ENCODE results near the gene CXCR6. TPM values are rescaled to one million over a fixed set of nuclear protein-coding genes. Genes with fewer than 3 reads are reported as not detected.

Gene CXCR6
- total and polyA plus RNA-seq, 2 experiments from 2014 or later = not detected

DNA sequence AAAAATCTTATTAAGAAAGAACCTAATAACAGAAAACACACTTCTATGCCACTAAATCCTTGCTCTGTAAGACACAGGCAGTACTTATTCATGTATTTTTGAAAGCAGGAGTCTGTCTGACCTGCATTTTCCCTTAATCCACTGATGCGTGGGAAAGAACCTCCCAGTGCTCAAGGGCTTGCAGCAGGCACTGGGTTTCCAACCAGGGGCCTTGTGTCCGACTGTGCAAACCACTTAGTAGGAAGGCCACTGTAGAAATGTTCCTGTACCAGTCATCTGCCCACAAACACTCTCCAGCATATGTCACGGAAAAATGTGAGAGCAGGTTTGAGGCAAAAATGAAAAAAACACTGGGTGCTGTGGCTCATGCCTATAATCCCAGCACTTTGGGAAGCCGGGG lies 12.4 kb downstream of the CXCR6 start:
- Histone ChIP-seq H2AFZ (no peak overlapping the region), H3K9ac (no peak overlapping the region), H4K20me1 (ENCODE audit: insufficient read depth) (no peaks in the 10 kb centered on the region), H3K36me3 (ENCODE audit: low read depth) (peaks cover 3% of the 10 kb centered on the region; the same call in 1 of the 2 replicates), H3K4me2 (ENCODE audit: unreplicated experiment) (no peak overlapping the region), H3K27me3 (replicated peaks; ENCODE audit: insufficient read depth) (no peaks in the 10 kb centered on the region), H3K9me2 (ENCODE audit: insufficient read depth) (no peaks in the 10 kb centered on the region), H3K4me1 (ENCODE audit: insufficient read depth) (peaks cover 13% of the 10 kb centered on the region), H3F3A (ENCODE audit: insufficient read depth) (peaks cover 16% of the 10 kb centered on the region; the same call in 1 of the 2 replicates), H3K9me3 (ENCODE audit: low read depth) (no peaks in the 10 kb centered on the region), H3K4me3 (no peak overlapping the region), H3K79me2 (ENCODE audit: insufficient read depth) (no peaks in the 10 kb centered on the region), H3K27ac (no peak overlapping the region)
- 83 to 93% methylated on average over 4 of the region's 4 CpGs for WGBS, 2 experiments (ENCODE audit: low coverage in 1 of 2, low lambda C conversion rate in 2 of 2, missing lambda C conversion rate in 2 of 2)
- TF ChIP-seq EZH2 (IDR thresholded peaks at IDR 0.05; ENCODE audit: insufficient read depth, poor library complexity, severe bottlenecking) (no peak), EZH2phosphoT487 (IDR thresholded peaks at IDR 0.05; ENCODE audit: insufficient read depth, low read depth) (no peak)
- no peak for DNase-seq
- in situ Hi-C loops (cut with MboI) = no loop called here

DNA sequence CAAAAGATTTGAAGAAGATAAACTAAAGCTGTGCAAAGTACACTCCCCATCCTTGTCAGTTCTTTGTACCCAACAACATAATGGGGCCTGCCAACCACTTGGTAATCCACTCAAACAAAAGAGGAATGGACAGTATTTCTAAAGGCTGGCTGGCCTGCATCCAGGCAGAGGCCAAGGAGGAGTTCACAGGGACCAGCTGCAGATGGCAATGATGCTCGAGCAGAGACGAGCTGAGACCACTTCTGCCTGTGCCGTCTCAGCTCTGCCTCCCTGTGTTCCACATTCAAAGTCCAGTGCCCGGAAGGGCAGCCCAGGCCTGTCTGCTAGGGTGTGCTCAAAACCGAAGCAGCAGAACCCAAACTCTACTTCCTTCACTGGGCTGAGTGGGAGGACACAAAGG lies 14.3 kb downstream of the CXCR6 start:
- no peaks in the 10 kb centered on the region for H4K20me1 ChIP-seq (ENCODE audit: insufficient read depth)
- H3F3A ChIP-seq (ENCODE audit: insufficient read depth) = peaks cover 16% of the 10 kb centered on the region; the same call in 1 of the 2 replicates
- H3K36me3 ChIP-seq (ENCODE audit: low read depth) = peaks cover 8% of the 10 kb centered on the region
- H3K9me3 ChIP-seq (ENCODE audit: low read depth) = no peaks in the 10 kb centered on the region
- no peak for TF ChIP-seq EZH2phosphoT487 (IDR thresholded peaks at IDR 0.05; ENCODE audit: insufficient read depth, low read depth)
- no peak for TF ChIP-seq EZH2 (IDR thresholded peaks at IDR 0.05; ENCODE audit: insufficient read depth, poor library complexity, severe bottlenecking)
- H2AFZ ChIP-seq = no peak overlapping the region
- H3K9me2 ChIP-seq (ENCODE audit: insufficient read depth) = no peaks in the 10 kb centered on the region
- H3K4me2 ChIP-seq (ENCODE audit: unreplicated experiment) = no peak overlapping the region
- in situ Hi-C loops (cut with MboI) = no loop called here
- no peak for DNase-seq
- H3K27me3 ChIP-seq (replicated peaks; ENCODE audit: insufficient read depth) = no peaks in the 10 kb centered on the region
- H3K4me3 ChIP-seq = no peak overlapping the region
- H3K9ac ChIP-seq = no peak overlapping the region
- H3K27ac ChIP-seq = no peak overlapping the region
- H3K4me1 ChIP-seq (ENCODE audit: insufficient read depth) = peaks cover 13% of the 10 kb centered on the region
- no peaks in the 10 kb centered on the region for H3K79me2 ChIP-seq (ENCODE audit: insufficient read depth)
- 87 to 91% methylated on average over 5 of the region's 5 CpGs for whole genome bisulfite sequencing, 2 experiments (ENCODE audit: low coverage in 1 of 2, low lambda C conversion rate in 2 of 2, missing lambda C conversion rate in 2 of 2)

DNA sequence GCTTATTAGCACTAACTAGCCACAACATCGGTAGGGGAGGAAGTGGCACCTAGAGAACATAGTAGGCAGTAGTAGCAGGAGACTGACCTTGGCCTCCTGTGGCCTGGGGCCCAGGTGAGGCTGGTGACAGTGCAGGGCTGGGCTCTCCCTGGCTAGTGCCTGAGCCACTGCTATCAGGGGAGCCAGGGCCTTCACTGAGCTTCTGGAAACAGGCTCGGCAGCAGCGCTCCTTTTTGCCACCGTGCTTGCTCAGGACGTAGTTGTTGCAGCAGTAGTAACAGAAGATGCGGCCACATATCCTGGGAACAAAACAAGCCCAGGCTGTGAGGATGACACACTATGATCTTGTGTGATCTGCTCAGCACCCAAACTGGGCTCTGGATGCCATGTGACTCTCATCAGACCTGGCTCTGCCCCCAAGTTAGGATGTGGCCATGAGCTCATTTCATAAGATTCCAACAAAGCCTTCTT lies 15.1 kb downstream of the CXCR6 start:
- H3K9me2 ChIP-seq (ENCODE audit: insufficient read depth) = no peaks in the 10 kb centered on the region
- H3K27ac ChIP-seq = peak overlapping the region; percentile 70
- H3K9ac ChIP-seq = peak overlapping the region; percentile 64
- H3K4me2 ChIP-seq (ENCODE audit: unreplicated experiment) = peak overlapping the region; percentile 8
- no peaks in the 10 kb centered on the region for H3K27me3 ChIP-seq (replicated peaks; ENCODE audit: insufficient read depth)
- peaks cover 13% of the 10 kb centered on the region for H3K4me1 ChIP-seq (ENCODE audit: insufficient read depth)
- no peak overlapping the region for H3K4me3 ChIP-seq
- no peaks in the 10 kb centered on the region for H4K20me1 ChIP-seq (ENCODE audit: insufficient read depth)
- H3K9me3 ChIP-seq (ENCODE audit: low read depth) = no peaks in the 10 kb centered on the region
- no peaks in the 10 kb centered on the region for H3K79me2 ChIP-seq (ENCODE audit: insufficient read depth)
- no peak for TF ChIP-seq EZH2 (IDR thresholded peaks at IDR 0.05; ENCODE audit: insufficient read depth, poor library complexity, severe bottlenecking)
- no peak for TF ChIP-seq EZH2phosphoT487 (IDR thresholded peaks at IDR 0.05; ENCODE audit: insufficient read depth, low read depth)
- peaks cover 8% of the 10 kb centered on the region for H3K36me3 ChIP-seq (ENCODE audit: low read depth)
- DNase-seq = peak; percentile 95
- H2AFZ ChIP-seq = no peak overlapping the region
- WGBS, 2 experiments (ENCODE audit: low coverage in 1 of 2, low lambda C conversion rate in 2 of 2, missing lambda C conversion rate in 2 of 2) = 28 to 31% methylated on average over 6 of the region's 6 CpGs
- in situ Hi-C loops (cut with MboI) = no loop called here
- H3F3A ChIP-seq (ENCODE audit: insufficient read depth) = peaks cover 16% of the 10 kb centered on the region; the same call in 1 of the 2 replicates

DNA sequence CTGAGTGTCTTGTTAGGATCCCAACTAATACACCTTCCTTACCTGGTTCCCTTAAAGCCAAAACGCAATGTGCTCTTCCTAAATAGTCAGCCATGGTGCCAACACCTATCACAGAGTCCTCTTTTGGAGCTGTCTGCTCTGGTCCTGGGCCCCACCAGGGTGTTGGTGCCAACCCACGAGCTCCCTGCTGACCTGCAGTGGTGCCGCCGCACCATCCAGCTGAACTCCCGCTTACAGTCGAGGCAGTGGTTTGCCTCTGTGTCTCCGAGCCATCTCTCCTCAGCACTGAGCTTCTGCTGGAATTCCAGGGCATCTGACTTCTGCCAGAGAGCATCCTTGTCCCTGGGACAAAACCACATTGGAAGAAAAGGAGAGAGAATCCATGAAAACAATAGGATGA lies 15.9 kb downstream of the CXCR6 start:
- 87 to 91% methylated on average over 7 of the region's 7 CpGs for WGBS, 2 experiments (ENCODE audit: low coverage in 1 of 2, low lambda C conversion rate in 2 of 2, missing lambda C conversion rate in 2 of 2)
- Histone ChIP-seq H3K4me1 (ENCODE audit: insufficient read depth) (peaks cover 13% of the 10 kb centered on the region), H3K4me3 (no peak overlapping the region), H3K36me3 (ENCODE audit: low read depth) (peaks cover 11% of the 10 kb centered on the region), H3K9me2 (ENCODE audit: insufficient read depth) (no peaks in the 10 kb centered on the region), H3K9ac (peak overlapping the region; percentile 33; the same call in 1 of the 2 replicates), H3K27me3 (replicated peaks; ENCODE audit: insufficient read depth) (no peaks in the 10 kb centered on the region), H3K27ac (peak overlapping the region; percentile 45; the same call in 1 of the 2 replicates), H4K20me1 (ENCODE audit: insufficient read depth) (no peaks in the 10 kb centered on the region), H3K4me2 (ENCODE audit: unreplicated experiment) (no peak overlapping the region), H3K79me2 (ENCODE audit: insufficient read depth) (no peaks in the 10 kb centered on the region), H2AFZ (no peak overlapping the region), H3K9me3 (ENCODE audit: low read depth) (no peaks in the 10 kb centered on the region), H3F3A (ENCODE audit: insufficient read depth) (peaks cover 16% of the 10 kb centered on the region; the same call in 1 of the 2 replicates)
- no peak for TF ChIP-seq EZH2 (IDR thresholded peaks at IDR 0.05; ENCODE audit: insufficient read depth, poor library complexity, severe bottlenecking)
- TF ChIP-seq EZH2phosphoT487 (IDR thresholded peaks at IDR 0.05; ENCODE audit: insufficient read depth, low read depth) = no peak
- in situ Hi-C loops (cut with MboI) = no loop called here
- no peak for DNase-seq

All from GM23248 (cell line).